K562 (cell line): ENCODE results near the gene TRIO.

Source experiments
- BHLHE40 ChIP-seq: IDR thresholded peaks from 2 replicates; pipeline ENCODE4 v1.6.1; 2011; ENCODE audit warnings: low read length, improper control_type of control experiment
- BRCA1 ChIP-seq, 2 experiments: fragments of 450-650 bp in 1 of 2; sonication (generic) in 1 of 2; formaldehyde crosslinking in 1 of 2; IDR thresholded peaks; 2 replicates each; pipeline versions ENCODE4 v1.5.0 to v1.6.1; 2017 to 2020; ENCODE audit warnings: mild to moderate bottlenecking in 1 of 2, missing genetic modification reagents in 1 of 2
- CBFB ChIP-seq: sonication (generic); formaldehyde crosslinking; IDR thresholded peaks from 2 replicates; pipeline ENCODE4 v1.4.0; 2020; ENCODE audit warnings: mild to moderate bottlenecking, missing genetic modification reagents
- EZH2 ChIP-seq: IDR thresholded peaks from 2 replicates; pipeline ENCODE4 v1.6.1; 2012; ENCODE audit warnings: low read depth, mild to moderate bottlenecking, inconsistent platforms, low read length, borderline replicate concordance
- KDM1A ChIP-seq, 2 experiments: fragments of 450-650 bp; IDR thresholded peaks; 2 replicates each; pipeline ENCODE4 v1.6.1; 2016; ENCODE audit warnings: mild to moderate bottlenecking in 2 of 2
- KDM4B ChIP-seq, 2 experiments: fragments of 450-650 bp in 1 of 2; sonication (generic) in 1 of 2; IDR thresholded peaks; 2 replicates each; pipeline ENCODE4 v1.6.1; 2016 to 2017; ENCODE audit warnings: borderline replicate concordance in 2 of 2, antibody characterized with exemption in 1 of 2, low read depth in 1 of 2, mild to moderate bottlenecking in 1 of 2
- PCBP2 ChIP-seq: fragments of 200-400 bp; formaldehyde crosslinking; IDR thresholded peaks from 2 replicates; pipeline ENCODE4 v1.6.1; 2018; ENCODE audit warnings: low read length, low read depth, mild to moderate bottlenecking, moderate library complexity; ENCODE audit not compliant: poor library complexity, severe bottlenecking
- TRIM28 ChIP-seq: fragments of 450-650 bp; IDR thresholded peaks from 2 replicates; pipeline ENCODE4 v1.6.1; 2017
- ZBTB7A ChIP-seq: IDR thresholded peaks from 2 replicates; pipeline ENCODE4 v1.6.1; 2011; ENCODE audit warnings: low read depth, mild to moderate bottlenecking, low read length, moderate library complexity, borderline replicate concordance; ENCODE audit not compliant: control insufficient read depth
- TF ChIP-seq, protein P1 (sequence below): sonication (generic); formaldehyde crosslinking; IDR thresholded peaks from 2 replicates; pipeline ENCODE4 v1.8.0; 2022; ENCODE audit warnings: mild to moderate bottlenecking, low read depth, missing genetic modification reagents
- TF ChIP-seq, protein P2 (sequence below): sonication (generic); formaldehyde crosslinking; IDR thresholded peaks from 2 replicates; pipeline ENCODE4 v1.8.1; 2022; ENCODE audit warnings: missing genetic modification reagents
- TF ChIP-seq, protein P3 (sequence below), 3 experiments: IDR thresholded peaks in 2 of 3; conservative IDR thresholded peaks in 1 of 3; 2 replicates each; pipeline ENCODE4 v1.5.1; 2011 to 2012; ENCODE audit warnings: low read length in 3 of 3, mild to moderate bottlenecking in 3 of 3, control low read depth in 2 of 3, improper control_type of control experiment in 1 of 3, inconsistent platforms in 1 of 3, low read depth in 1 of 3, mixed read lengths in 1 of 3, moderate library complexity in 1 of 3; ENCODE audit not compliant: insufficient read depth in 2 of 3

DNA sequence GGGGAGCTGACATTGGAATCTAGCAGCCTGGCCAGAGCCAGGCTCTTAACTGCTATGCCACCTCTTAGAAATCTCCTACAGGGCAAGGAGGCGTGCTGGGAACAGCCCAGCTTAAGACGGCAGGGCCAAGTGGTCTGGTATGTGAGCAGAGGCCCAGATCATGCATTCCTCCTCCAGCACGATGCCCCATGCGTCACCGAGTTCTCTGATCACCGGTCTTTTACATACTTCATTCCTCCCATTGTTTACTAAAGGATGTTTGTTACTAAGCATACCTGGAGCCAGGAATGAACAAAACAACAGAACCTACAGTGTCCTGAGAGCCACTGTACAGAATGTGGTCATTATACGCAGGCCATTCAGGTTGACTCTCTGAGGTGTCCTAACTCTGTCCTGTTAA is 73.8 kb downstream of the TRIO start:
- TF ChIP-seq EZH2 (no peak), KDM4B (IDR thresholded peaks at IDR 0.05; ENCODE audit: borderline replicate concordance in 2 of 2, low read depth in 1 of 2) (no peak), TRIM28 (no peak), ZBTB7A (no peak), CBFB (CRISPR knock-in tag) (no peak), BHLHE40 (no peak), PCBP2 (no peak), BRCA1 (IDR thresholded peaks at IDR 0.05) (no peak), BRCA1 (CRISPR knock-in tag; IDR thresholded peaks at IDR 0.05) (no peak), KDM1A (IDR thresholded peaks at IDR 0.05) (no peak)
- TF ChIP-seq, protein P1, sequence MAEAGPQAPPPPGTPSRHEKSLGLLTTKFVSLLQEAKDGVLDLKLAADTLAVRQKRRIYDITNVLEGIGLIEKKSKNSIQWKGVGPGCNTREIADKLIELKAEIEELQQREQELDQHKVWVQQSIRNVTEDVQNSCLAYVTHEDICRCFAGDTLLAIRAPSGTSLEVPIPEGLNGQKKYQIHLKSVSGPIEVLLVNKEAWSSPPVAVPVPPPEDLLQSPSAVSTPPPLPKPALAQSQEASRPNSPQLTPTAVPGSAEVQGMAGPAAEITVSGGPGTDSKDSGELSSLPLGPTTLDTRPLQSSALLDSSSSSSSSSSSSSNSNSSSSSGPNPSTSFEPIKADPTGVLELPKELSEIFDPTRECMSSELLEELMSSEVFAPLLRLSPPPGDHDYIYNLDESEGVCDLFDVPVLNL, result no peak
- TF ChIP-seq, protein P2, sequence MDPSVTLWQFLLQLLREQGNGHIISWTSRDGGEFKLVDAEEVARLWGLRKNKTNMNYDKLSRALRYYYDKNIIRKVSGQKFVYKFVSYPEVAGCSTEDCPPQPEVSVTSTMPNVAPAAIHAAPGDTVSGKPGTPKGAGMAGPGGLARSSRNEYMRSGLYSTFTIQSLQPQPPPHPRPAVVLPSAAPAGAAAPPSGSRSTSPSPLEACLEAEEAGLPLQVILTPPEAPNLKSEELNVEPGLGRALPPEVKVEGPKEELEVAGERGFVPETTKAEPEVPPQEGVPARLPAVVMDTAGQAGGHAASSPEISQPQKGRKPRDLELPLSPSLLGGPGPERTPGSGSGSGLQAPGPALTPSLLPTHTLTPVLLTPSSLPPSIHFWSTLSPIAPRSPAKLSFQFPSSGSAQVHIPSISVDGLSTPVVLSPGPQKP (CRISPR knock-in tag), result no peak
- TF ChIP-seq, protein P3, sequence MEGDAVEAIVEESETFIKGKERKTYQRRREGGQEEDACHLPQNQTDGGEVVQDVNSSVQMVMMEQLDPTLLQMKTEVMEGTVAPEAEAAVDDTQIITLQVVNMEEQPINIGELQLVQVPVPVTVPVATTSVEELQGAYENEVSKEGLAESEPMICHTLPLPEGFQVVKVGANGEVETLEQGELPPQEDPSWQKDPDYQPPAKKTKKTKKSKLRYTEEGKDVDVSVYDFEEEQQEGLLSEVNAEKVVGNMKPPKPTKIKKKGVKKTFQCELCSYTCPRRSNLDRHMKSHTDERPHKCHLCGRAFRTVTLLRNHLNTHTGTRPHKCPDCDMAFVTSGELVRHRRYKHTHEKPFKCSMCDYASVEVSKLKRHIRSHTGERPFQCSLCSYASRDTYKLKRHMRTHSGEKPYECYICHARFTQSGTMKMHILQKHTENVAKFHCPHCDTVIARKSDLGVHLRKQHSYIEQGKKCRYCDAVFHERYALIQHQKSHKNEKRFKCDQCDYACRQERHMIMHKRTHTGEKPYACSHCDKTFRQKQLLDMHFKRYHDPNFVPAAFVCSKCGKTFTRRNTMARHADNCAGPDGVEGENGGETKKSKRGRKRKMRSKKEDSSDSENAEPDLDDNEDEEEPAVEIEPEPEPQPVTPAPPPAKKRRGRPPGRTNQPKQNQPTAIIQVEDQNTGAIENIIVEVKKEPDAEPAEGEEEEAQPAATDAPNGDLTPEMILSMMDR (IDR thresholded peaks at IDR 0.05 in 2 of 3, conservative IDR thresholded peaks at IDR 0.05 in 1 of 3; ENCODE audit: insufficient read depth in 2 of 3, low read depth in 1 of 3, low read length in 3 of 3), result no peak
